ENCODE results near the gene ISLR2. TPM values are rescaled to one million over a fixed set of nuclear protein-coding genes. Genes with fewer than 3 reads are reported as not detected.

Gene ISLR2
- total and polyA plus RNA-seq, 4 donors: 0.03 TPM; not detected in 3

GRCh38 chr15:74155766-74156417, 25.5 kb downstream of the ISLR2 start:
- Histone ChIP-seq H3K4me1 (ENCODE audit: control insufficient read depth in 4 of 4, insufficient read depth in 4 of 4, low read length in 3 of 4) (no peaks in the 10 kb centered on the region), H3K27me3 (ENCODE audit: control insufficient read depth in 4 of 4, insufficient read depth in 4 of 4, low read length in 3 of 4) (peaks cover 0 to 3% (median 0%) of the 10 kb centered on the region in 4 donors), H3K9me3 (ENCODE audit: control insufficient read depth in 4 of 4, low read length in 3 of 4) (no peaks in the 10 kb centered on the region), H3K27ac (ENCODE audit: low read depth in 1 of 2, low read length in 2 of 2) (no peak overlapping the region), H3K9ac (ENCODE audit: low read depth in 1 of 2, low read length in 2 of 2) (no peak overlapping the region), H3K4me3 (ENCODE audit: low read depth in 1 of 3, low read length in 3 of 3) (no peak overlapping the region), H3K36me3 (ENCODE audit: control insufficient read depth in 4 of 4, insufficient read depth in 3 of 4, low read depth in 1 of 4, low read length in 3 of 4) (no peaks in the 10 kb centered on the region)
- no peak for TF ChIP-seq MAX (IDR thresholded peaks at IDR 0.05)
- TF ChIP-seq SP1 (IDR thresholded peaks at IDR 0.05): no peak
- TF ChIP-seq HNF4G (IDR thresholded peaks at IDR 0.05): no peak
- TF ChIP-seq NR2F2 (IDR thresholded peaks at IDR 0.05): no peak
- TF ChIP-seq HNF4A (conservative IDR thresholded peaks at IDR 0.05): no peak
- TF ChIP-seq RAD21 (IDR thresholded peaks at IDR 0.05): no peak
- DNase-seq (ENCODE audit: low spot score): no peak
- 62% methylated on average over 14 of the region's 14 CpGs for WGBS

GRCh38 chr15:74156678-74157411, 26.5 kb downstream of the ISLR2 start:
- H3K27ac ChIP-seq (ENCODE audit: low read depth in 1 of 2, low read length in 2 of 2): no peak overlapping the region
- no peak overlapping the region for H3K9ac ChIP-seq (ENCODE audit: low read depth in 1 of 2, low read length in 2 of 2)
- WGBS: 28% methylated on average over 7 of the region's 7 CpGs
- TF ChIP-seq EGR1 (IDR thresholded peaks at IDR 0.05; ENCODE audit: low read depth in 2 of 2): no peak
- TF ChIP-seq ATF3 (IDR thresholded peaks at IDR 0.05): no peak
- TF ChIP-seq NR2F2 (IDR thresholded peaks at IDR 0.05): no peak
- TF ChIP-seq REST (IDR thresholded peaks at IDR 0.05): no peak
- TF ChIP-seq RAD21 (IDR thresholded peaks at IDR 0.05): no peak
- no peak for TF ChIP-seq ZBTB33 (IDR thresholded peaks at IDR 0.05)
- no peak for TF ChIP-seq YY1 (IDR thresholded peaks at IDR 0.05)
- no peak for TF ChIP-seq FOXA1 (IDR thresholded peaks at IDR 0.05)
- TF ChIP-seq TAF1 (conservative IDR thresholded peaks at IDR 0.05): no peak
- TF ChIP-seq CTCF (IDR thresholded peaks at IDR 0.05; ENCODE audit: low read depth, low read length, missing input control): no peak
- TF ChIP-seq HNF4A (conservative IDR thresholded peaks at IDR 0.05): no peak
- no peak for TF ChIP-seq MAX (IDR thresholded peaks at IDR 0.05)
- TF ChIP-seq SP1 (IDR thresholded peaks at IDR 0.05): no peak
- no peak for DNase-seq (ENCODE audit: low spot score)
- no peaks in the 10 kb centered on the region for H3K36me3 ChIP-seq (ENCODE audit: control insufficient read depth in 4 of 4, insufficient read depth in 3 of 4, low read depth in 1 of 4, low read length in 3 of 4)
- peaks cover 0 to 3% (median 0%) of the 10 kb centered on the region in 4 donors for H3K27me3 ChIP-seq (ENCODE audit: control insufficient read depth in 4 of 4, insufficient read depth in 4 of 4, low read length in 3 of 4)
- no peaks in the 10 kb centered on the region for H3K4me1 ChIP-seq (ENCODE audit: control insufficient read depth in 4 of 4, insufficient read depth in 4 of 4, low read length in 3 of 4)
- no peaks in the 10 kb centered on the region for H3K9me3 ChIP-seq (ENCODE audit: control insufficient read depth in 4 of 4, low read length in 3 of 4)
- H3K4me3 ChIP-seq (ENCODE audit: low read depth in 1 of 3, low read length in 3 of 3): no peak overlapping the region
